Gastrocnemius medialis (tissue), 4 donors: Measurements from ENCODE around the gene SORCS1.

ENCODE experiments used
- POLR2A ChIP-seq, 2 donors: fragments of 450-650 bp; IDR thresholded peaks; one replicate each; pipeline ENCODE4 v1.6.1; 2017; ENCODE audit warnings: antibody characterized with exemption in 2 of 2, mild to moderate bottlenecking in 2 of 2, moderate library complexity in 2 of 2
- TF ChIP-seq, protein P1 (sequence below), 5 experiments: fragments of 450-650 bp in 3 of 5; fragments of 200-600 bp in 2 of 5; sonication (generic) in 2 of 5; IDR thresholded peaks in 4 of 5; conservative IDR thresholded peaks in 1 of 5; 1 replicate in 4 of 5; 2 replicates in 1 of 5; pipeline ENCODE4 v1.5.1; 2016 to 2019; ENCODE audit warnings: antibody characterized with exemption in 5 of 5, mild to moderate bottlenecking in 3 of 5, moderate library complexity in 3 of 5

DNA sequence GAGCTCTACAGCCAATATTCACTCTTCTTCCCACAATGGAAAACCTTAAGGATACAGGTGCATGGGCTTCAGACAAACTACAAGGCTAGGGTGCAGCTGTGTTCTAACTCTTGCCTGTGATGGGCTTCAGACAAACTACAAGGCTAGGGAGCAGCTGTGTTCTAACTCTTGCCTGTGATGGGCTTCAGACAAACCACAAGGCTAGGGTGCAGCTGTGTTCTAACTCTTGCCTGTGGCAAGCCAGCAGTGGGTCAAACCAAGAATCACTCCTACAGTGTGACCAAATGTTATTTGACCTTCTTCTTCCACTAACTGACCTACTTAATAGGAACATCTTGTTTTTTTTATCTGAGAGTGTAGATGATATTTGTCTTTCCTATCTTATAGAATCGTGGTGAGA is 7.4 kb downstream of the SORCS1 start:
- TF ChIP-seq POLR2A (IDR thresholded peaks at IDR 0.05): no peak
- TF ChIP-seq, protein P1, sequence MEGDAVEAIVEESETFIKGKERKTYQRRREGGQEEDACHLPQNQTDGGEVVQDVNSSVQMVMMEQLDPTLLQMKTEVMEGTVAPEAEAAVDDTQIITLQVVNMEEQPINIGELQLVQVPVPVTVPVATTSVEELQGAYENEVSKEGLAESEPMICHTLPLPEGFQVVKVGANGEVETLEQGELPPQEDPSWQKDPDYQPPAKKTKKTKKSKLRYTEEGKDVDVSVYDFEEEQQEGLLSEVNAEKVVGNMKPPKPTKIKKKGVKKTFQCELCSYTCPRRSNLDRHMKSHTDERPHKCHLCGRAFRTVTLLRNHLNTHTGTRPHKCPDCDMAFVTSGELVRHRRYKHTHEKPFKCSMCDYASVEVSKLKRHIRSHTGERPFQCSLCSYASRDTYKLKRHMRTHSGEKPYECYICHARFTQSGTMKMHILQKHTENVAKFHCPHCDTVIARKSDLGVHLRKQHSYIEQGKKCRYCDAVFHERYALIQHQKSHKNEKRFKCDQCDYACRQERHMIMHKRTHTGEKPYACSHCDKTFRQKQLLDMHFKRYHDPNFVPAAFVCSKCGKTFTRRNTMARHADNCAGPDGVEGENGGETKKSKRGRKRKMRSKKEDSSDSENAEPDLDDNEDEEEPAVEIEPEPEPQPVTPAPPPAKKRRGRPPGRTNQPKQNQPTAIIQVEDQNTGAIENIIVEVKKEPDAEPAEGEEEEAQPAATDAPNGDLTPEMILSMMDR (IDR thresholded peaks at IDR 0.05 in 4 of 5, conservative IDR thresholded peaks at IDR 0.05 in 1 of 5): no peak
